Dendritic cell treated with granulocyte-macrophage colony-stimulating factor and Interleukin-4, amounts not matched to agents 40 ng/mL and 50 ng/mL, for 4 days (primary cell): ENCODE measurements around the gene CHN1.

Experiments used
- H3K27ac Mint-ChIP-seq: one replicate; pipeline ENCODE4 v1.8.0; 2022; ENCODE audit warnings: mild to moderate bottlenecking, mixed read lengths
- H3K27me3 Mint-ChIP-seq: one replicate; pipeline ENCODE4 v1.8.0; 2022; ENCODE audit warnings: mild to moderate bottlenecking, mixed read lengths
- H3K36me3 Mint-ChIP-seq: one replicate; pipeline ENCODE4 v1.8.0; 2022; ENCODE audit warnings: low read depth, mixed read lengths
- H3K4me1 Mint-ChIP-seq: one replicate; pipeline ENCODE4 v1.8.0; 2022; ENCODE audit warnings: low read depth, mixed read lengths
- H3K4me3 Mint-ChIP-seq: one replicate; pipeline ENCODE4 v1.8.0; 2022; ENCODE audit warnings: mild to moderate bottlenecking, moderate library complexity, mixed read lengths
- H3K9me3 Mint-ChIP-seq: one replicate; pipeline ENCODE4 v1.8.0; 2022; ENCODE audit warnings: mixed read lengths
- intact Hi-C: fragments of 100-400 bp; cut with micrococcal nuclease; formaldehyde crosslinking; loops from one replicate; pipeline ENCODE4 v1.15.0; 2022

The CHN1 gene

GRCh38 chr2:174952607-174953006 lies 52.6 kb downstream of the CHN1 start:
- intact Hi-C loops = no loop called here
- H3K27me3 Mint-ChIP-seq = peaks cover 9% of the 10 kb centered on the region
- H3K27ac Mint-ChIP-seq = no peak overlapping the region
- H3K9me3 Mint-ChIP-seq = no peaks in the 10 kb centered on the region
- H3K4me1 Mint-ChIP-seq = no peaks in the 10 kb centered on the region
- no peaks in the 10 kb centered on the region for H3K36me3 Mint-ChIP-seq
- H3K4me3 Mint-ChIP-seq = no peak overlapping the region

- H3K9me3 Mint-ChIP-seq = no peaks in the 10 kb centered on the region
- H3K36me3 Mint-ChIP-seq = no peaks in the 10 kb centered on the region
- peaks cover 9% of the 10 kb centered on the region for H3K27me3 Mint-ChIP-seq
- H3K4me1 Mint-ChIP-seq = no peaks in the 10 kb centered on the region
- no peak overlapping the region for H3K4me3 Mint-ChIP-seq
- H3K27ac Mint-ChIP-seq = no peak overlapping the region
- intact Hi-C loops = no loop called here
These were observed 53.4 kb downstream of the CHN1 start for GRCh38 chr2:174951745-174952144.

DNA sequence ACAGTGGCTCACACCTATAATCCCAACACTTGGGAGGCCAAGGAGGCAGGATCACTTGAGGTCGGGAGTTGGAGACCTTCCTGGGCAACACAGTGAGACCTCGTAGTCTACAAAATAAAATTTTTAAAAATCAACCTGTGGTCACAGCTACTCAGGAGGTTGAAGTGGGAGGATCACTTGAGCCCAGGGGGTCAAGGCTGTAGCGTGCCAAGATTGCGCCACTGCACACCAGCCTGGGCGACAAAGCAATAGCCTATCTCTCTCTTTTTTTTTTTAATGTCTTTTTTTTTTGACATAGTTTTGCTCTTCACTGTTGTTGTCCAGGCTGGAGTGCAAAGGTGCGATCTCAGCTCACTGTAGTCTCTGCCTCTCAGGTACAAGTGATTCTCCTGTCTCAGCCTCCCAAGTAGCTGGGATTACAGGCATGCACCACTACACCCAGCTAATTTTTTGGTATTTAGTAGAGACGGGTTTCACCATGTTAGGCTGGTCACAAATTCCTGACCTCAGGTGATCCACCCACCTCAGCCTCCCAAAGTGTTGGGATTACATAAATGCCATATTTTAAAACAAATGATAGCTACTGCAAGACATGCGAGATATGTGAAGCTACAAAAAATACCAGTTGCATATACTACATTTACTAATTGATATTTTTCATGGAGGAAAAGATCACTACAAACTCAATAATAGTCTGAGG lies 55.0 kb downstream of the CHN1 start:
- intact Hi-C loops = no loop called here
- Mint-ChIP-seq H3K9me3 (no peaks in the 10 kb centered on the region), H3K4me3 (no peak overlapping the region), H3K27ac (no peak overlapping the region), H3K36me3 (no peaks in the 10 kb centered on the region), H3K27me3 (peaks cover 7% of the 10 kb centered on the region), H3K4me1 (no peaks in the 10 kb centered on the region)

GRCh38 chr2:174945601-174946260 lies 59.5 kb downstream of the CHN1 start:
- H3K27ac Mint-ChIP-seq = no peak overlapping the region
- no peaks in the 10 kb centered on the region for H3K4me1 Mint-ChIP-seq
- no peak overlapping the region for H3K4me3 Mint-ChIP-seq
- no peaks in the 10 kb centered on the region for H3K27me3 Mint-ChIP-seq
- intact Hi-C loops = no loop called here
- H3K36me3 Mint-ChIP-seq = no peaks in the 10 kb centered on the region
- H3K9me3 Mint-ChIP-seq = no peaks in the 10 kb centered on the region

DNA sequence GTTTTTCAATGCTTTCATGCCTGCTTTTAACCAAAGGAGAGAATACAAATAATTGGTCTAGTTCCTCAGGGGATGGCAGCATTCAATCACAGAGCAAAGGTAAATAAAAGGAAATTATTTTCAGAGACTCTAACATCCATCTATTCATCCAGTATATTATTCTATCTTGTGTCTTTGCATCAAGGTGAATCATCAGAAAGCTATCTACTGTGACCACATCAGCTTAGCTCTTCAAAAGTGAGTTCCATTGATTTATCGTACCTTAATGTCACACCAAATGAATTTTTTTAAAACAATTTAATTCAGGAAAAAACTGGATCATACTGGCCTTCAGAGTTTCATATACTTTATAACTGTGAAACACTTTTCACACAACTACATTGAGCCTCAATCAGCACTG lies 66.1 kb downstream of the CHN1 start:
- Mint-ChIP-seq H3K27ac (no peak overlapping the region), H3K36me3 (no peaks in the 10 kb centered on the region), H3K9me3 (no peaks in the 10 kb centered on the region), H3K27me3 (no peaks in the 10 kb centered on the region), H3K4me1 (no peaks in the 10 kb centered on the region), H3K4me3 (no peak overlapping the region)
- intact Hi-C loops = no loop called here

DNA sequence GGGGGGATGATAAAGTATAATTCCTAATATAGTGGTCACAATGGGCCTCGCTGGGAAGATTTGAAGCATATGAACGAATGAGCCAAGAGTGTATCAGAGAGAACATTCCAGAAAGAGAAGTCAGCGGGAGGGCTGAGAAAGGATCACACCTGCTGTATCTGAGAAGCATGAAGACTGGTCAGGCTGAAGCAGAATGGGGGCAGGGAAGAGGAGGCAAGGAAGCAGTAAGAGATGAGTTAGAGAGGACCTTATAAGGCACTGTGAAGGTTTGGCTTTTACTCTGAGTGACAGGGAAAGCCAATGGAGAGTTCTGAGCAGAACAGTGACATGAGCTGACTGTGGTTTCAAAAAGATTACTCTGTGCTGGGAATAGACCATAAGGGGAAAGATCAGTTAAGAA lies 73.5 kb downstream of the CHN1 start:
- H3K27me3 Mint-ChIP-seq = no peaks in the 10 kb centered on the region
- intact Hi-C loops = no loop called here
- no peak overlapping the region for H3K27ac Mint-ChIP-seq
- H3K9me3 Mint-ChIP-seq = no peaks in the 10 kb centered on the region
- H3K4me3 Mint-ChIP-seq = no peak overlapping the region
- no peaks in the 10 kb centered on the region for H3K36me3 Mint-ChIP-seq
- no peaks in the 10 kb centered on the region for H3K4me1 Mint-ChIP-seq

- Mint-ChIP-seq H3K4me1 (no peaks in the 10 kb centered on the region), H3K27me3 (no peaks in the 10 kb centered on the region), H3K9me3 (no peaks in the 10 kb centered on the region), H3K4me3 (no peak overlapping the region), H3K36me3 (no peaks in the 10 kb centered on the region), H3K27ac (no peak overlapping the region)
- intact Hi-C loops = no loop called here
These were observed 75.4 kb downstream of the CHN1 start for GRCh38 chr2:174929786-174930185.

- Mint-ChIP-seq H3K27ac (no peak overlapping the region), H3K27me3 (no peaks in the 10 kb centered on the region), H3K4me1 (peaks cover 2% of the 10 kb centered on the region), H3K4me3 (no peak overlapping the region), H3K9me3 (peaks cover 9% of the 10 kb centered on the region), H3K36me3 (no peaks in the 10 kb centered on the region)
- intact Hi-C loops = no loop called here
These were observed 80.0 kb downstream of the CHN1 start for GRCh38 chr2:174925046-174925784.

- intact Hi-C loops = no loop called here
- Mint-ChIP-seq H3K27ac (no peak overlapping the region), H3K36me3 (no peaks in the 10 kb centered on the region), H3K4me3 (no peak overlapping the region), H3K9me3 (peaks cover 9% of the 10 kb centered on the region), H3K27me3 (no peaks in the 10 kb centered on the region), H3K4me1 (peaks cover 8% of the 10 kb centered on the region)
These were observed 81.0 kb downstream of the CHN1 start for GRCh38 chr2:174924061-174924693.

DNA sequence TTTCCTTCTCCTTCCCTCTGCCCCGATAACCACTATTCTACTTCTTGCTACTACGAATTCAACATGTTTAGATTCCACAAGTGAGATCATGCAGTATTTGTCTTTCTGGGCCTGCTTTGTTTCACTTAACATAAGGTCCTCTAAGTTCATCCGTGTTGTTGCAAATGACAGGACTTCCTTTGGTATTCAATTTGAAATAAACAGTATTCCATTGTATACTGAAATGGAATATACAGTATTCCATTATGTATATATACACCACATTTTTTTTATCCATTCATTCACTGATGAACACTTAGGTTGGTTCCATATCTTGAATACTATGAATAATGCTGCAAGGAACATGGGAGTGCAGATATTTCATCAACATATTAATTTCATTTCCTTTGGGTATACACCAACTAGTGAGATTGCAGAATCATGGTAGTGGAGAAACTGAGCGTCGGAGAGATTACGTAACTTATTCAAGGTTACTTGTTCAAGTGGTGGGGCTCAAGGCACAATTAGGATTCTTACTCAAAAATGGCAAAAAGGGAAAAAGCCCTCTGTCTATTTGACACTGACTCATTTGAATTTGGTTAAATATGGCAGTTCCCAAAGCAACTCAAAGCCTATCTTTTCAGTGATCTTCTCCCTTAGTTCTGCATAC lies 85.1 kb downstream of the CHN1 start:
- H3K36me3 Mint-ChIP-seq = no peaks in the 10 kb centered on the region
- intact Hi-C loops = no loop called here
- H3K4me3 Mint-ChIP-seq = no peak overlapping the region
- H3K9me3 Mint-ChIP-seq = peaks cover 9% of the 10 kb centered on the region
- no peak overlapping the region for H3K27ac Mint-ChIP-seq
- peaks cover 8% of the 10 kb centered on the region for H3K4me1 Mint-ChIP-seq
- H3K27me3 Mint-ChIP-seq = no peaks in the 10 kb centered on the region

- intact Hi-C loops = no loop called here
- no peak overlapping the region for H3K4me3 Mint-ChIP-seq
- peaks cover 8% of the 10 kb centered on the region for H3K4me1 Mint-ChIP-seq
- peaks cover 9% of the 10 kb centered on the region for H3K9me3 Mint-ChIP-seq
- H3K27me3 Mint-ChIP-seq = no peaks in the 10 kb centered on the region
- no peaks in the 10 kb centered on the region for H3K36me3 Mint-ChIP-seq
- no peak overlapping the region for H3K27ac Mint-ChIP-seq
These were observed 86.2 kb downstream of the CHN1 start for GRCh38 chr2:174918886-174919526.

- no peak overlapping the region for H3K27ac Mint-ChIP-seq
- peaks cover 8% of the 10 kb centered on the region for H3K4me1 Mint-ChIP-seq
- H3K9me3 Mint-ChIP-seq = peaks cover 4% of the 10 kb centered on the region
- no peak overlapping the region for H3K4me3 Mint-ChIP-seq
- H3K27me3 Mint-ChIP-seq = no peaks in the 10 kb centered on the region
- intact Hi-C loops = no loop called here
- no peaks in the 10 kb centered on the region for H3K36me3 Mint-ChIP-seq
These were observed 88.8 kb downstream of the CHN1 start for GRCh38 chr2:174916270-174916930.
